ENCODE results near the gene PAK2. TPM values are rescaled to one million over a fixed set of nuclear protein-coding genes. Genes with fewer than 3 reads are reported as not detected.

The PAK2 gene
- polyA plus RNA-seq, 1 of the 3 experiments (the other 2 are of a cell fraction), result 27.9 TPM

GRCh38 chr3:196737655-196738054 is 2.0 kb upstream of the PAK2 start (continued):
- TF ChIP-seq NRF1 (IDR thresholded peaks at IDR 0.05; ENCODE audit: low read depth, low read length) (no peak), ZBTB33 (IDR thresholded peaks at IDR 0.05; ENCODE audit: borderline replicate concordance, low read depth) (no peak), USF2 (IDR thresholded peaks at IDR 0.05; ENCODE audit: borderline replicate concordance, low read depth, low read length) (no peak)

GRCh38 chr3:196740481-196741248 is 1.0 kb downstream of the PAK2 start:
- DNase-seq, result peak; percentile 57
- Histone ChIP-seq H3K9me3 (peaks cover 5% of the 10 kb centered on the region; the same call in 1 of the 2 replicates), H3K4me2 (peak overlapping the region; percentile 73), H3F3A (replicated peaks; ENCODE audit: insufficient read depth) (peaks cover 11% of the 10 kb centered on the region), H3K36me3 (replicated peaks in 1 of 2; ENCODE audit: control insufficient read depth in 1 of 2, insufficient read depth in 2 of 2, low read length in 1 of 2) (peaks cover 0 to 12% of the 10 kb centered on the region in 2 experiments), H4K20me1 (ENCODE audit: insufficient read depth) (peaks cover 42% of the 10 kb centered on the region), H3K27ac (ENCODE audit: low read depth in 2 of 2, low read length in 1 of 2) (peak overlapping the region; percentile 88 to 93), H3K79me2 (ENCODE audit: insufficient read depth) (peaks cover 59% of the 10 kb centered on the region), H3K4me3 (ENCODE audit: low read depth in 2 of 2, low read length in 1 of 2) (peak overlapping the region; percentile 76 to 87), H3K4me1 (ENCODE audit: control insufficient read depth in 1 of 2, insufficient read depth in 2 of 2, low read depth in 1 of 2, low read length in 1 of 2) (peaks cover 0 to 2% of the 10 kb centered on the region in 2 experiments; a peak in 2 of 4 replicates), H3K9ac (peak overlapping the region; percentile 94), H3K27me3 (ENCODE audit: insufficient read depth) (no peaks in the 10 kb centered on the region), H3K9me2 (no peaks in the 10 kb centered on the region), H2AFZ (ENCODE audit: low read depth) (peak overlapping the region; percentile 78)
- POLR2A ChIA-PET, result interaction anchor here (0.8 to 2.0 kb wide), 4 partner anchors 10 to 201 kb away, joined by 3 to 9 read pairs (median 6); partner anchors contain the start of genes NCBP2 and SENP5
- 2% methylated on average over 30 of the region's 30 CpGs for WGBS (ENCODE audit: low lambda C conversion rate)
- CTCF ChIA-PET, result interaction anchor here (0.9 to 1.8 kb wide), 4 partner anchors 53 to 488 kb away, joined by 3 to 4 read pairs (median 4); no protein-coding TSS in a partner anchor
- TF ChIP-seq MAX (IDR thresholded peaks at IDR 0.05; ENCODE audit: low read depth), result peak; percentile 11
- no peak for TF ChIP-seq USF1 (IDR thresholded peaks at IDR 0.05; ENCODE audit: borderline replicate concordance, low read depth)

GRCh38 chr3:196741249-196741889 is 1.7 kb downstream of the PAK2 start:
- Histone ChIP-seq H3K27me3 (ENCODE audit: insufficient read depth) (no peaks in the 10 kb centered on the region), H3K9me2 (no peaks in the 10 kb centered on the region), H3K27ac (ENCODE audit: low read depth in 2 of 2, low read length in 1 of 2) (peak overlapping the region; percentile 88 to 93), H3K4me2 (peak overlapping the region; percentile 73), H3K79me2 (ENCODE audit: insufficient read depth) (peaks cover 66% of the 10 kb centered on the region), H3K9me3 (peaks cover 5% of the 10 kb centered on the region; the same call in 1 of the 2 replicates), H2AFZ (ENCODE audit: low read depth) (no peak overlapping the region), H3K4me1 (ENCODE audit: control insufficient read depth in 1 of 2, insufficient read depth in 2 of 2, low read depth in 1 of 2, low read length in 1 of 2) (peaks cover 0 to 2% of the 10 kb centered on the region in 2 experiments; a peak in 2 of 4 replicates), H3K4me3 (ENCODE audit: low read depth in 2 of 2, low read length in 1 of 2) (peak overlapping the region; percentile 76 to 87), H3F3A (replicated peaks; ENCODE audit: insufficient read depth) (peaks cover 8% of the 10 kb centered on the region), H3K36me3 (replicated peaks in 1 of 2; ENCODE audit: control insufficient read depth in 1 of 2, insufficient read depth in 2 of 2, low read length in 1 of 2) (peaks cover 3 to 12% of the 10 kb centered on the region in 2 experiments), H4K20me1 (ENCODE audit: insufficient read depth) (peaks cover 48% of the 10 kb centered on the region), H3K9ac (peak overlapping the region; percentile 94)
- ChIA-PET POLR2A (interaction anchor here (1.6 to 2.0 kb wide), 2 partner anchors 126 to 201 kb away, joined by 6 to 9 read pairs; partner anchors contain the start of genes NCBP2 and SENP5), CTCF (interaction anchor here (0.9 to 1.8 kb wide), 3 partner anchors 53 to 488 kb away, joined by 3 to 4 read pairs (median 4); no protein-coding TSS in a partner anchor)
- 48% methylated on average over 5 of the region's 5 CpGs for WGBS (ENCODE audit: low lambda C conversion rate)
- DNase-seq, result no peak
- no peak for TF ChIP-seq MEF2A (IDR thresholded peaks at IDR 0.05; ENCODE audit: borderline replicate concordance, low read depth)
- no peak for TF ChIP-seq TCF12 (IDR thresholded peaks at IDR 0.05)
- no peak for TF ChIP-seq RXRA (IDR thresholded peaks at IDR 0.05; ENCODE audit: borderline replicate concordance, low read depth)
- TF ChIP-seq TEAD4 (IDR thresholded peaks at IDR 0.05; ENCODE audit: borderline replicate concordance, insufficient read depth), result no peak
- no peak for TF ChIP-seq EP300 (IDR thresholded peaks at IDR 0.05; ENCODE audit: borderline replicate concordance in 1 of 2, low read depth in 1 of 2, low read length in 1 of 2)
- TF ChIP-seq NRF1 (IDR thresholded peaks at IDR 0.05; ENCODE audit: low read depth, low read length), result no peak
- no peak for TF ChIP-seq NFIC (IDR thresholded peaks at IDR 0.05; ENCODE audit: borderline replicate concordance)
- TF ChIP-seq CHD2 (IDR thresholded peaks at IDR 0.05; ENCODE audit: low read length, partially characterized antibody), result no peak
- no peak for TF ChIP-seq USF2 (IDR thresholded peaks at IDR 0.05; ENCODE audit: borderline replicate concordance, low read depth, low read length)
